Measurements from ENCODE around the gene CLDN34.

GRCh38 chrX:9943420-9943819 is 23.7 kb upstream of the CLDN34 start:
- TF ChIP-seq CTCF (IDR thresholded peaks at IDR 0.05) (no peak), EZH2 (IDR thresholded peaks at IDR 0.05; ENCODE audit: borderline replicate concordance, insufficient read depth, low read depth, low read length, poor library complexity, severe bottlenecking) (no peak)
